HT1080 (cell line): ENCODE results near the gene BBC3. TPM values are rescaled to one million over a fixed set of nuclear protein-coding genes. Genes with fewer than 3 reads are reported as not detected.

ENCODE experiments used
- DNase-seq: peaks from one replicate; pipeline ENCODE4 v3.0.0-alpha.2; 2015; ENCODE audit warnings: low read depth
- total RNA-seq: library from RNA; depleted of rRNA; stranded (reverse); fragments of >200 nt; shearing (Covaris generic); gene quantifications from 2 replicates; pipeline ENCODE4 v1.2.3, GENCODE V29; 2014

The BBC3 gene
- total RNA-seq, 1 experiment from 2014 or later: 43.9 TPM

DNA sequence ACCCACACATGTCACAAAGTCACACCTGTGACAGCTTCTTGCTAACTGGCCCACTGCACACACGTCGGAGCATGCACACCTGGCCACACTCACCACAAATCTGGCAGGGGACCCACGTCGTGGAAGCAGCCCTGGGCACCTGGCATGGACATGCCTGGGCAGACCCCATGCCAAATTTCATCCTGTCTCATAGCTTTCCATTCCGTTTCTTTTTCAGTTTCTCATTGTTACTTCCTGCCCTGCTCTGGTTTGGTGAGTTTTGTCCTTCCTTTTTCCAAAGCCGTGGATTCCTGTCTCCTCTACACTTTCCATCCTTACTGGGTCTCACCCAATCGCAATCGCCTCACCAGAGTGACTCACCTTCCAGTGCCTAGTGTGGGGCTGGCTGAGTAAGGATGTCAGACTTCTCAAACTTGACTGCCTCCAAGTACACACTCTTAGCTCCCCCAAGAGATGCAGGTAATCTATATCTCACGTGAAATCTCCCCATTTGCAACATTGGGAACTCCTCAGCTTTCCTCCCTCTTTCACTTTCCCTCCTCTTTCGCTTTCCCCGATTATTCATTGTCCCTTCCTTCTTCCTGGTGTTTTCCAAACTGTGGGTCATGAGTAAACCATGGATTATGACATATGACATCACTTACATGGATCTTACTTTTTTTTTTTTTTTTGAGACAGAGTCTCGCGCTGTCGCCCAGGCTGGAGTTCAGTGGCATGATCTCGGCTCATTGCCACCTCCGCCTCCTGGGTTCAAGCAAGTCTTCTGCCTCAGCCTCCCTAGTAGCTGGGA is 1.6 kb upstream of the BBC3 start:
- peak; percentile 91 for DNase-seq

DNA sequence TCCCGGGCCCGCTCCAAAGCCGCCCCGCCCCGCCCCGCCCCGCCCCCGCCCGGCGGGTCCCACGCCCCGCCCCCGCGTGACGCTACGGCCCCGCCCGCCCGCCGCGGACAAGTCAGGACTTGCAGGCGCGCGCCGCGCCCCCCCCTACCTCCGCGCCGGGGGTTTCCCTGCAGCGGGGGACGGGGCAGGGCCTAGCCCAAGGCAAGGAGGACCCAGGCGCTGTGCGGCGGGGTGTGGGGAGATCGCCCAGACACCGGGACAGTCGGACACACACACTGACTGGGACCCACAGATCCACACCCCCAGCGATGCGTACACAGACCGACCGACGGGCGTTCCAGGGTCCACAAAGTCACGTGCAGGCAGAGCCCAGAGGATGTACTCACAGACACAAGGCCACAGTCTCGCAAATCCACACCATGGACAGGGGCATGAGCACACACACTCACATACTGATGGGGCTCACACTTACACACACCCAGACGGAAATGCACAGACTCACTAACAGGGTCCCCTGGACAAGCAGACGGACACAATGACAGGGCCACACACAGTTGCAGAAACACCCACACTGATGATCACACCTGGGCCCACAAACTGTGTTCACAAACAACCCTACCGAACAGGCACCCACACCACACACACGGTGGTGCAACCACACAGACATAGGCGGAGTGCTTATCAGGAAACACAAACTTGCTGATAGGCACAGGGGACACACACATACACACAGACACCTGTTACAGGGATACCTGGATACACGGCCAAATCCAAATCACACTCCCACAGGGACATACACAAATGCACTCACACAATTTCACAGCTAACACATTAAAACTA is 436 bp upstream of the BBC3 start:
- peak; percentile 82 for DNase-seq

DNA sequence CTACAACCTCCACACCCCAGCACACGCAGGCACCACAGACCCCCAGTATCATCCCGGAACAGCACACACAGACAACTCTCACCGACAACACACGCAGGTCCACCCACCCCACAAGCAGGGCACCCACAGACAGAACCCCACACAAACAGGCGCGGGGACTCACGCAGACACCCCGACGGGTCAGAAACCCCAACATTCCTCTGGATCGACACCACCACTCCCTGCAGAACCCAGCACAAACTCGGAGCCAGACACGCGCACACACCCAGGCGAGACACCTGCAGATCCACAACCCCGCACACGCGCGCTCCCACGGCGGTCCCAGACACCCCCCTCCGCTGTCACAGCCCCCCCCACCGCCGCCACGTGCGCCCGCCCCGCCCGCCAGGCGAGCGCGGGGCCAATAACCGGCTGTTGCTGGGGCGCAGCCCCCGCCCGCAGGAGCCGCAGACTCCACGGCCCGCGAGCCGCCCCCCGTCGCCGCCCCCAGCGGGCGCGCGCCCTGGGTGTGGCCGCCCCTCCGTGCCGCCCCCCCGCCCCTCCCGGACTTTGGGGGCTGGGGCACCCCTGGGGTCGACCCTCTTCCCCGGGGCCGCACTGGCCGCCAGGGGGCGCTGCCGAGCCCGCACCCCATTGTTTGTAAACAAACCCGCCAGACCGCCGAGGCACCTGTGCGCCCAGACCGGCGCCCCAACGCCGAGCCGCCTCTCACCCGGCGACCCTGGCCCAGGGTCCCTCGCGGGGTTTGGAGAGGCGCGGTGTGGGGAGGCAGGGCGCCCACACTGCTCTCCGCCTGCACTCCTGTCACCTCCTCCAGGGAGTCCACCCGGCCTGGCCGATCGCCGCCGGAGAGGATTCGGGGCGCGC is 712 bp downstream of the BBC3 start:
- DNase-seq: peak; percentile 64

DNA sequence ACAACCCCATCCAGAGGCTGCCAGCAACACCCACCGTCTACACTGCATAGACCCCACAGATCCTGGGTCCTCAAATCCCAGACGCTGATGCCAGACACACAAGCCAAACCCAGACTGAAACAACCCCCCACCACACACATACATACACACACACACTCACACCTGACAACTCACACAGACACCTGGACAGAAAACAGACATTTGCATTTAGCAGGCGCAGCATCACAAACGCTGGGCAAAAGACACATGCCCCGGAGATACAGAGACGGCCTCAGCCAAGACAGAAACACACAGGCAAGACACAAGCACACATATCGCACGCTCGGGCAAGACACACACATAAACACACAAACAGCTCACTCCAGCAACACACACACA is 1.3 kb downstream of the BBC3 start:
- DNase-seq: peak; percentile 43

DNA sequence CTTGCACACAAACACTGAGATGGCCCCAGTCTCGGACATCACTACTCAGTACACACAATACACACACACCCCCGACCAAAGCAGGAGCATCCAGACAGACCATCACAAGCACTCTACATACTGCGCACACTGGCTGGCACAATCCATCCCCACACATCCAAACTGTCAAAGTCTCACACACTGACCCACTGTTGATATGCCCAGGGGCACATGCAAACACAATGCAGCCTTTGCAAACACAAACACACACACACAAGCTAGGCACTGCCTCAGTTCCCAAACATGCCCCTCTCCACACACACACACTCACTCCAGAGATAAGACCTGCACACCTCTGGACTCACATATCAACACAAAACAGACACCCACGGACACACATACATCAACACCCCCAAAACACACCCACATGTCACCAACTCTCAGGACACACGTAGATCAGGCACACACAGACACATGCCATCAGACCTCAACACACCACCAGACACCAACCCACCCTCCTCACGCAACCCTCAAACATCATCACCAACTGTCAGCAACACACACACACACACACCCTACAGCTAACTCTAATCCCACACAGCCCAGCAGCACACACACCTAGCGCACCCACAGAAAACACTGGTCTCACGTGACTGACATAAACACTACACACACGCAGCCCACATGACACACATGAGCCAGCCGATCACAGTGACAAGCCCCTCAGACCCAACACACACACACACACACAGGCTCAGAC is 1.9 kb downstream of the BBC3 start:
- DNase-seq: peak; percentile 50

DNA sequence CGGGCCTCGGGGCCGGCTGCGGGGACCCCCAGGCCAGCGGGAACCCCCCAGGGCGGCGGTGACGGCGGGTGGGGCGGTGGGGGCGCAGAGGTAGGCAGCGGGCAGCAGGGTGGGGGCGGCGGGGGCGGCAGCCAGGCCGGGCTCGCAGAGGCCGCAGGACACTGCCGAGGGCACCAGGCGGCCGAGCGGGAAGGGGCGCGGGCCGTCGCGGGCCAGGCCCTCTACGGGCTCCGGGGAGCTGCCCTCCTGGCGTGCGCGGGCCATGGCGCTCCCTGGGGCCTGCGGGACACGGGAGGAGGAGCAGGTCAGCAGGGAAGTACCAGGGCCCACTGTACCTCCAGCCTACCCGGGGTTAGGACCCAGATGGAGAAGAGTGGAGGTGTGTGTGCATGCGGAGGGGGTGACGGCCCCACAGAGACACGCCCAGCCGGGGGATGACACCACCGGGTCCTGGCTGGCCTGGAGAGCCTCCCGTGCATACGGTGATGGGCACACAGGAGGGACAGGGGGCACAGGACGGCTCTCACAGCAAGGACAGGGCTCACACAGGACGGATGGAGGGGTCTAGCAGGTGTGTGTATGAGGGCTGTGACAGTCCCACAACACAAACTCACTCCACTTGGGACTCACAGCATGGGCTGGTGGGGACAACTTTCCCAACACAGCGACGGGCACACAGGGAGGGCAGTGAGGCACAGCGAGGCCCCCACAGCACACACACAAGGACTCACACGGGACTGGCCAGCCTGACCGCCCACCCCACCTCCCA is 2.6 kb downstream of the BBC3 start:
- peak; percentile 71 for DNase-seq

DNA sequence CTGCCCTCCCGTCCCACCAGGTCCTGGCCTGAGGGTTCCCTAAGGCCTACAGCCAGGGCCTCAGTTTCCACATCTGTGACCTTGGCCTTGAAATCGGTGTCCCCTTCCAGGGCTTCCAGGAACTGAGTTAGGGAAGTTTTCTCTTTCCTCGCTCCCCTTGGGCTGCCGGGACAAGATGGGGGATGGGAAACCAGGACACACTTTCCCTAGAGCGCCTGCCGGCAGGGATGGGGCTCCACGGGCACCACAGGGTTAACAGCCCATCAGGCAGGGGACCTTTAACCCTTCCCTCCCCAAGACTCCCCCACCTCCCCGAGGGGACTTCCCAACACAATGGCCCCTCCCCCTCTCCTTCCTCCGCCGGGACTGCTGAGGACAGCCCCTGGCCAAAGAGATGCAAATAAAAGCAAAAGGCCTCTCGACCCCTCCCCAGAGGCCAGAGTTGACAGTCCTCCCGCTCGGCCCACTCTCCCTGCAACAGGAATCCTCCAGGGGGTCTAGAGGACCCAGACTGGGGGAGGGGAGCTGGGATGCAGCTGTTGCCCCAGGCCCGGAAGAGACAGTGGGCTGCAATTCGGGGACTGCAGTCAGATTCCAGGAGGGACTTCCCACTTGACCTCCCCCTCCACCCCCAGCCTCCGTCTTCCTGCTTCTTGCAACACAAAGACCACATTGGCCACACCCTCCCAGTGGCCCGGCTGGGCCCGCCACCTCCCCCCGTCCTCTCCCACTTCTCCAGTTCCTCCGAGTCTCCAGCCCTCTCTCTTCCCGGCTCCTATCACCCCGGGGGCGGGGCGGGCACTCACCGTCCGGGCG is 3.4 kb downstream of the BBC3 start:
- DNase-seq: peak; percentile 95

DNA sequence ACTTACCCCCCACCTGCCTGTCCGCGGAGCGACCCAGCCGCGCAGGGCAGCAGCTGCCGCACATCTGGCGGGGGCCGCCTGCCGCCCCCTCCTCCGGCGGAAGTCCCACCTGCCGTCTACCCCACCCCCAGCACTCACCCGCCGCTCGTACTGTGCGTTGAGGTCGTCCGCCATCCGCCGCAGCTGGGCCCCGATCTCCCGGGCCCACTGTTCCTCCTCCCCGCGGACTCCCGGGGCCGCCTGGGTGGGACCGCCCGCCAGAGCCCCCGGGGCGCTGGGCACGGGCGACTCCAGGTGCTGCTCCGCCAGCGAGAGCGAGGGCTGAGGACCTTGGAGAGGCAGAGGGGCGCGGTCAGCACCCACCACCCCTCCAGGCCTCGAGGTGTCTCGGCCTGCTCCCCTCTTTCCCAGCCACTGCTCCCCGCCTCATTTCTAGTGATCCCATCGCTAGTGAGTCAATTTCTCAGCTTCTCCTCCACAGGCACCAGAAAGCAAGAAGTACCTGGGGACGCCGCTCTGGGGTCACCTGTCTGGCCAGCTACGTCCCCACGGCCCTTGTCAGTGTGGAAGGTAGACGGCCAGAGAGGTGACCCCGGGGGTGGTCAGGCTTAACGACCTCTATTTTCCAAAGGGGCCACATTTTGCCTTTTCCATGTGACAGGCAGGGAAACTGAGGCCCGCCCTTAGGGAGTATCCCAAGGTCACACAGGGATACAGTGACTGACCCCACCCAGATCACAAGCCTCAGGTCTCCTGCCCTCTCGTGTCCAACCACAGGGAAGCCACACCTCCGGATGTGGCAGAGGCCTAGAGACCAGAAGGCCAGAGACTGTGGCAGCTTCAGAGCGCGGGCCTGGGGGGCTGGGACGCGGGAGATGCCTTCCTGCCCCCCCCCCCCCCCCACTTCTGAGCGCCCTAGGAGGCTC is 4.3 kb downstream of the BBC3 start:
- DNase-seq: peak; percentile 84

DNA sequence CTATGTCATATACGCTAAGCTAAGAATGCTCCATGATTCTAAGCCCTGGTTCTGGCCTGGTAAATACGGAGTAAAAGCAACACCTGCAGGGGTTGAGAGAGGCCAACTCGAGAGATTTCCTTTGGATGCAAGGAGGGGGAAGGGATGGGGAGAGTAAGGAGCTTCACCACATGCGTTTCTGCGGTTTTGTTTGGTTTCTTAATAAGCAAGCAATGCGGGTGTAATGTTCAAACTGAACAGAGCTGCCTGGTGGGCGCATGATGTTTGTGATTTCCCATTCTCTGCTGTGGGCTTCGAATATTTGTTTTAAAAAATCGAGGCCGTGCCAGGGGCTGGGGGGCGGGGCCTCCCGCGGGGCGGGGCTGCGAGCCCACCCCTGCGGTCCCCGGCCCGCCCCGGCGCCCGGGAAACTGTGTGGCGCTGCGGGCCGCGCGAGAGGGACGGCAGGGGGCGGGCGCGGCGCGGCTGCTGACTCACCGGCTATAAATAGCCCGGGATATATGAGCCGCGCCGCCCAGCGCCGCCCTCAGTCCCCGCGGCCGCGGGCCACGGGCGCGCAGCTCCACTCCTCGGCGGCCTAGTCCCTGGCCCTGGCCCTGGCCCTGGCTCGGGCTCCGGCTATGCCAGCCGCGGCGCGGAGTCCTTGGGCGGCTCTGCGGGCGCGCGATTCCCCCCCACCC is 5.1 kb downstream of the BBC3 start:
- peak; percentile 76 for DNase-seq

DNA sequence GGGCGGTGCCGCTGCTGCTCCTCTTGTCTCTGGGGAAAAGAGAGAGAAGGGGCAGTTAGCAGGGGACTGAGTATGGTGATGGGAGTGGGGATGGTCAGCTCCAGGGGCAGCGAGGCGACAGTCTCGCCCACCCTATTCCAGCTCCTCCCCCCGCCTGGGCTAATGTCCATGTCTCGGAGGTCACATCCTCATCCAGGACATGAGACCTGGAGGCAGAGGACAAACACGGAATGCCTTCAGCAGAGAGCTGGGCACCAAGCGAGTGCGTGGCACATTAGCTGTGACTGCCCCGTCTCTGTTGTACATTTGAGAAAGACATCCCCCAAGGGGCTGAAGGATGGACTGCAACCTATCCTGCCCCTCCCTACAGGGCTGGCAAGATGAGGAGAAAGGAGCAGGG is 9.1 kb downstream of the BBC3 start:
- no peak for DNase-seq

DNA sequence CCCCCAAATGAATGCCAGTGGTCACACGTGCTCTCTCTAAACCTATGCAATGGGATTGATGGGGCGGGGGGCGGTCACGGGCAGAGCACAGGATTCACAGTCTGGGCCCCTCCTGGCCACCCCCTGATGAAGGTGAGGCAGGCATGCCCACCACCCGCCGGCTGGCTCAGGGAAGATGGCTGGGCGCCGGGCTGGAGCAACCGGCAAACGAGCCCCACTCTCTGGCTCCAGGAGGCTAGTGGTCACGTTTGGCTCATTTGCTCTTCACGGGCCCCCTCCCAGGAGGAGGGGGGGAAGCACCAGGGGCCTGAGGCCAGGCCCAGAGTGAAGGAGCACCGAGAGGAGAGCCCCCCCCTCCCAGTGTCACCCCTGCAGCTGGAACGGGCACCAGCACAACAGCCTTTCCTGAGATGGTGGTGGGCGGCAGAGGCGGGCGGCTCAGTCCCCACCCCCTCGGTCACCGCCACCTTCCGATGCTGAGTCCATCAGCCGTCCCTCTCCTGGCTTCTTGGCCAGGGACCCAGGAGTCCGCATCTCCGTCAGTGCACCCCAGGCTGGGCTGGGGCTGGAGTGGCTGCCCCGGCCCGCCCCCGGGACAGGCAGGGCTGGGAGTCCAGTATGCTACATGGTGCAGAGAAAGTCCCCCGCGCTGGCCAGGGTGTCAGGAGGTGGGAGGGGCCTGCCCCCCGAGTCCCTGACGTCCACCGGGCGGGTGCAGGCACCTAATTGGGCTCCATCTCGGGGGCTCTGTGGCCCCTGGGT is 9.7 kb downstream of the BBC3 start:
- no peak for DNase-seq

DNA sequence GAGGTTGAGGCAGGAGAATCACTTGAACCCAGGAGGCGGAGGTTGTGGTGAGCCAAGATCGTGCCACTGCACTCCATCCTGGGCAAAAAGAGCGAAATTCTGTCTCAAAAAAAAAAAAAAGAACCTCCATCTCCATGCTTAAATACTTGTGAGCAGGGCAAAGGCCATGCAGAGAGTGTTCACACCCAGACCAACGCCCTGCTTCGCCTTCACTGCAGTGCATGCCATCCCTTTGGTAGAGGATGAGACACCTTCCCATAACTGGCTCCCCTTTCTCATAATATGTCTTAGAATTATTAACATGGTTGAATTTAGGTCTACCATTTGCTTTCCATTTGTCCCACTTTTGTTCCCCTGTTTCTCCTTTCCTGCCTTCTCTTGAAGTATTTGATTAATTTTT is 15.4 kb downstream of the BBC3 start:
- no peak for DNase-seq

DNA sequence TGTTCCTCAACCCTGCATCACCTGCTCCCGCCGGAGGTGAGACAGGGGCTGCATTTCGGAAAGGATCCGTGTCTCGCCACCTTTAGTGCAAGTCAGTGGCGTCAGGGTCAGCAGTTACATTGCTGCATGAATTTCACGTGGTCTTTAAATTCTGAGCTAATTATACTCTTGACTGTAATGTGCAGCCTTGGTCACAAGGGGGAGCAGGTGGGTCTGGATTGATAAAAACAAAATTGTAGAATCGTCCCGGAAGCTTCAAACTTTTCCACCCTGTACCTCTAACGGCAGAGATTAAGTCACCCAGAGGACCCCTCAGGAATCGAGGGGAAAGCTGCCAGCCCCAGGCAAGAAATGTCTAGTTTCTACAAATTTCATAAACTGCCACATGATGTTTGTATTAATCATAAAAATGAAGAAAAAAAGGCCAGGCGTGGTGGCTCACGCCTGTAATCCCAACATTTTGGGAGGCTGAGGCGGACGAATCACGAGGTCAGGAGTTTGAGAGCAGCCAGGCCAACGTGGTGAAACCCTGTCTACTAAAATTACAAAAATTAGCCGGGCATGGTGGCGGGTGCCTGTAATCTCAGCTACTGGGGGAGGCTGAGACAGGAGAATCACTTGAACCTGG is 20.2 kb downstream of the BBC3 start:
- peak; percentile 78 for DNase-seq

DNA sequence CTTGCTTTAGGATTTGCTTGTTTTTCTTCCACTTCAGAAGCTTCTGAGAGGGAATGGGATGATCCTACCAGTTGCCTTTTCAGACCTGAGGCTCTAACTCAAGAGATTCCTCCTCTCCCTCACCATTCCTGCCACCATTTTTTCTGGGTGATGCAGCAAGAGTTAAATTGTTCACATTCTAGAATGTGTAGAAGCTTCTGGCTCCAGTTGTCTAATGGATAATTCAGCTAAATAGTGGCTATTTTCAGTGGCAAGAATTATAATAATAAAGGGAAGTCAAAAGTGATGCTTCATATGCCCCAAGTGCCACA is 20.9 kb downstream of the BBC3 start:
- DNase-seq: no peak

DNA sequence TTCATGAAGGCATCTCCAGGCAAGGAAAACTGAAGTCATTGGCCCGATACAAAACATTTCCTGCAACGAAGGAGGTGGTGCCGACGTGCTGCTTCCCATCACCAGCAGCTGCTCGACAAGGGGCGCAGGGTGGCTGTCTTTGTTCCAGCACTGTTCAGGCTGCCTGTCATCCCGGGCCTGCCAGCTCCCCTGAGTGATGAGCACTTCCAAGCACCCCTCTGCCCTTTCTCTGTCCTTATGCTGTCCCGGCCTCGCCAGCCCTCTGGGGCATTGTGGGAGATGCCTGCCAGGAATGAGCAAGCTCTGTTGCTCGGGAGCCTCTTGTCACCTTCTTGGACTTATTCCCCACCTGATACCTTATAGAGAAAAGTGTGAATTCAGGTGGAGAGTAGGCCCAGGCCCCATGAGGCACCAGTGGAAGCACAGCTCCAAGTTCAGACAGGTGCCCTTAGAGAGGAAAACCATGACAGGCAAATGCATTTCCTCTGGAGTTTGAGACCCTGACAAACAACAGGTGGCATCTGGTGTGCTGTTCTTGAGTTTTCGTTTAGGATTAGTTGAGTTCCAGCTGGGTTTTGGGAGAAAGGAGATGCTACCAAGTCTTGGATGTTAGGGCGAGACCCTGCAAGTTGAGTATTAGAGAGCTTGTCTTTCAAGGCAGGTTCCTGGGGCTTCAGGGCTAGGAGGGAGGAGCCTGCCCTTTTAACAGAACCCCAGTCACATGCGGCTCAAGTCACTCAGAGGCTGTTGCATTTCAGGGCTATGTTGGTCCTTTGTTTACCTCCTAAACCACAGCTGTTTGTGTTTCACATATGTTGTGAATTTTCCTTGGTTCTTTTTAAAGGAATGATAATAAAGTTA is 21.4 kb downstream of the BBC3 start:
- DNase-seq: no peak

DNA sequence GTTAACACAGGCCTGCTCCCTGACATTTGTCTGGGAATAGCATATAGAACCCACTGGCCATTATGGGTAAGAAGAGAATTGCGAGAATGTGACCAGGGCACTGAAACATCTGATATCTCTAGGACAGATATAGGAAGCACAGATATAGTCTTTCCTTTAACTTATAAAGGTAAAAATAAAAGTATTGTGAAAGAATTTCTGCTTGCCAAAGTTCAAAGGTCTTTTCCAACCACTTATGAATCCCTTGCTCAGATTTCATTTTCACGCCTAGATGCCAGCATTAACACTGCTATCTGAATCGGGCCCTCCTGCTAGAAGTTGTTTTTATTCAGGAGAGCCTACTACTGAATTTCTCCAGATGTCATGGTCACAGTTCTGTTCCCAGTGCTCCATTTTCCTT is 27.7 kb downstream of the BBC3 start:
- DNase-seq: no peak
